SK-N-SH treated with all-trans-retinoic acid at 6 μM for 48 hours (cell line): ENCODE measurements around the gene TTLL7.
A peak's percentile ranks its signal among the peaks of the same experiment; 100 is the strongest.

Source experiments
- ATAC-seq: fragments of 200-7000 bp; cut with Tn5 transposase; 3 replicates; pipeline ENCODE4 v1.9.1; 2020; ENCODE audit warnings: mild to moderate bottlenecking, moderate library complexity
- ARNTL ChIP-seq: fragments of 450-650 bp; formaldehyde crosslinking; IDR thresholded peaks from 2 replicates; pipeline ENCODE4 v1.5.0; 2020; ENCODE audit warnings: low read depth, mild to moderate bottlenecking, moderate library complexity, borderline replicate concordance
- BACH2 ChIP-seq: fragments of 250-450 bp; sonication (Bioruptor Pico); IDR thresholded peaks from 2 replicates; pipeline ENCODE4 v1.9.0; 2021; ENCODE audit warnings: mild to moderate bottlenecking, borderline replicate concordance
- CSDC2 ChIP-seq: fragments of 250-450 bp; sonication (Bioruptor Pico); IDR thresholded peaks from 2 replicates; pipeline ENCODE4 v1.5.0; 2020; ENCODE audit warnings: mild to moderate bottlenecking, moderate library complexity
- CSRNP3 ChIP-seq: fragments of 250-450 bp; sonication (Bioruptor Pico); IDR thresholded peaks from 2 replicates; pipeline ENCODE4 v1.5.1; 2021; ENCODE audit warnings: mild to moderate bottlenecking, moderate library complexity
- ESRRG ChIP-seq: fragments of 250-450 bp; sonication (Bioruptor Pico); IDR thresholded peaks from 2 replicates; pipeline ENCODE4 v1.6.1; 2021; ENCODE audit warnings: mild to moderate bottlenecking
- GLIS3 ChIP-seq: fragments of 250-450 bp; sonication (Bioruptor Pico); IDR thresholded peaks from 2 replicates; pipeline ENCODE4 v1.5.0; 2020; ENCODE audit warnings: mild to moderate bottlenecking, moderate library complexity
- ISL1 ChIP-seq: fragments of 250-450 bp; sonication (Bioruptor Pico); IDR thresholded peaks from 2 replicates; pipeline ENCODE4 v2.1.2; 2022; ENCODE audit warnings: mild to moderate bottlenecking, moderate library complexity
- OSR1 ChIP-seq: fragments of 250-450 bp; sonication (Bioruptor Pico); IDR thresholded peaks from 2 replicates; pipeline ENCODE4 v1.8.0; 2022; ENCODE audit warnings: moderate library complexity, mild to moderate bottlenecking, inconsistent platforms
- PPARA ChIP-seq: fragments of 250-450 bp; sonication (Bioruptor Pico); IDR thresholded peaks from 2 replicates; pipeline ENCODE4 v1.5.0; 2020; ENCODE audit warnings: mild to moderate bottlenecking, borderline replicate concordance
- SNAI2 ChIP-seq: fragments of 250-450 bp; sonication (Bioruptor Pico); IDR thresholded peaks from 2 replicates; pipeline ENCODE4 v1.5.0; 2020; ENCODE audit warnings: mild to moderate bottlenecking, moderate library complexity
- TCF4 ChIP-seq: fragments of 250-450 bp; sonication (Bioruptor Pico); IDR thresholded peaks from 2 replicates; pipeline ENCODE4 v1.8.0; 2021; ENCODE audit warnings: mild to moderate bottlenecking, moderate library complexity, borderline replicate concordance
- TOX ChIP-seq: fragments of 250-450 bp; sonication (Bioruptor Pico); IDR thresholded peaks from 2 replicates; pipeline ENCODE4 v1.8.0; 2021; ENCODE audit warnings: mild to moderate bottlenecking, moderate library complexity, borderline replicate concordance
- ZC3H10 ChIP-seq: fragments of 250-450 bp; sonication (Bioruptor Pico); IDR thresholded peaks from 2 replicates; pipeline ENCODE4 v1.5.1; 2021; ENCODE audit warnings: mild to moderate bottlenecking, moderate library complexity
- ZFP3 ChIP-seq: fragments of 250-450 bp; sonication (Bioruptor Pico); IDR thresholded peaks from 2 replicates; pipeline ENCODE4 v1.5.0; 2020; ENCODE audit warnings: mild to moderate bottlenecking, moderate library complexity
- ZFP30 ChIP-seq: fragments of 450-650 bp; formaldehyde crosslinking; IDR thresholded peaks from 2 replicates; pipeline ENCODE4 v1.5.0; 2022; ENCODE audit warnings: mild to moderate bottlenecking, moderate library complexity
- ZNF565 ChIP-seq: fragments of 450-650 bp; formaldehyde crosslinking; conservative IDR thresholded peaks from 2 replicates; pipeline ENCODE4 v1.5.0; 2020; ENCODE audit warnings: low read depth, mild to moderate bottlenecking, moderate library complexity
- ZNF70 ChIP-seq: fragments of 450-650 bp; formaldehyde crosslinking; IDR thresholded peaks from 2 replicates; pipeline ENCODE4 v1.5.0; 2020; ENCODE audit warnings: mild to moderate bottlenecking, moderate library complexity
- ZNF8 ChIP-seq: fragments of 450-650 bp; formaldehyde crosslinking; IDR thresholded peaks from 2 replicates; pipeline ENCODE4 v1.5.0; 2020; ENCODE audit warnings: mild to moderate bottlenecking, moderate library complexity
- TF ChIP-seq, protein P1 (sequence below): fragments of 250-450 bp; sonication (Bioruptor Pico); IDR thresholded peaks from 2 replicates; pipeline ENCODE4 v1.8.0; 2021; ENCODE audit warnings: low read depth, mild to moderate bottlenecking, moderate library complexity, borderline replicate concordance
- TF ChIP-seq, protein P2 (sequence below): fragments of 250-450 bp; sonication (Bioruptor Pico); IDR thresholded peaks from 2 replicates; pipeline ENCODE4 v1.5.0; 2020; ENCODE audit warnings: mild to moderate bottlenecking, moderate library complexity
- TF ChIP-seq, protein P3 (sequence below): fragments of 250-450 bp; sonication (Bioruptor Pico); IDR thresholded peaks from 2 replicates; pipeline ENCODE4 v1.8.0; 2020; ENCODE audit warnings: mild to moderate bottlenecking, moderate library complexity, borderline replicate concordance
- TF ChIP-seq, protein P4 (sequence below): fragments of 250-450 bp; sonication (Bioruptor Pico); IDR thresholded peaks from 2 replicates; pipeline ENCODE4 v1.5.1; 2020; ENCODE audit warnings: low read depth, mild to moderate bottlenecking, moderate library complexity

TTLL7 gene

DNA sequence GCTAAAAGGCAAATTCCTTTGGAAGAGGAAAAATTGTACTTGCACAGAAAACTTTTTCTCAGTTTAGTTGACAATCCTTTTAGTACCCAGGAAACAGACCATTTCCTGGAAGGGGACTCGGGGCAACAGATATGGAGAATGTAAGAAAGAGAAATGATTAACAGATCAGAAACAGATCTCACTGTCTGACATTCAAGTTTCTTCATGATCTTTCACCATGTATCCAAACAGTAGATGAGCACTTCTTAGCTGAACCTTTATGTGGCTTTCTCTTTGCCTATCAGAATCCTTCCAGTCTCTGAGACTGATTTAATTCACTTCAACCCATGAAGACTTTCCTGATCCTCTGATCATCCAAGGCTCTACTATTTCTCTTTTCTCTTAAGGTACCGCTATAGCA, 2.7 kb downstream of the TTLL7 start:
- TF ChIP-seq, protein P1, sequence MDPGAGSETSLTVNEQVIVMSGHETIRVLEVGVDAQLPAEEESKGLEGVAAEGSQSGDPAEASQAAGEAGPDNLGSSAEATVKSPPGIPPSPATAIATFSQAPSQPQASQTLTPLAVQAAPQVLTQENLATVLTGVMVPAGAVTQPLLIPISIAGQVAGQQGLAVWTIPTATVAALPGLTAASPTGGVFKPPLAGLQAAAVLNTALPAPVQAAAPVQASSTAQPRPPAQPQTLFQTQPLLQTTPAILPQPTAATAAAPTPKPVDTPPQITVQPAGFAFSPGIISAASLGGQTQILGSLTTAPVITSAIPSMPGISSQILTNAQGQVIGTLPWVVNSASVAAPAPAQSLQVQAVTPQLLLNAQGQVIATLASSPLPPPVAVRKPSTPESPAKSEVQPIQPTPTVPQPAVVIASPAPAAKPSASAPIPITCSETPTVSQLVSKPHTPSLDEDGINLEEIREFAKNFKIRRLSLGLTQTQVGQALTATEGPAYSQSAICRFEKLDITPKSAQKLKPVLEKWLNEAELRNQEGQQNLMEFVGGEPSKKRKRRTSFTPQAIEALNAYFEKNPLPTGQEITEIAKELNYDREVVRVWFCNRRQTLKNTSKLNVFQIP (CRISPR knock-in tag) = no peak
- TF ChIP-seq TOX (CRISPR knock-in tag) = no peak
- TF ChIP-seq CSDC2 (CRISPR knock-in tag) = no peak
- TF ChIP-seq ZNF8 (CRISPR knock-in tag) = no peak
- TF ChIP-seq SNAI2 (CRISPR knock-in tag) = no peak
- TF ChIP-seq TCF4 (CRISPR knock-in tag) = no peak
- TF ChIP-seq OSR1 = no peak
- no peak for TF ChIP-seq GLIS3
- TF ChIP-seq ZC3H10 (CRISPR knock-in tag) = no peak
- TF ChIP-seq BACH2 (CRISPR knock-in tag) = no peak
- no peak for TF ChIP-seq ESRRG (CRISPR knock-in tag)
- ATAC-seq = peak; percentile 8

GRCh38 chr1:83995649-83996048, 3.3 kb downstream of the TTLL7 start:
- TF ChIP-seq ZNF8 (CRISPR knock-in tag) = no peak
- no peak for TF ChIP-seq ZNF70
- TF ChIP-seq, protein P2, sequence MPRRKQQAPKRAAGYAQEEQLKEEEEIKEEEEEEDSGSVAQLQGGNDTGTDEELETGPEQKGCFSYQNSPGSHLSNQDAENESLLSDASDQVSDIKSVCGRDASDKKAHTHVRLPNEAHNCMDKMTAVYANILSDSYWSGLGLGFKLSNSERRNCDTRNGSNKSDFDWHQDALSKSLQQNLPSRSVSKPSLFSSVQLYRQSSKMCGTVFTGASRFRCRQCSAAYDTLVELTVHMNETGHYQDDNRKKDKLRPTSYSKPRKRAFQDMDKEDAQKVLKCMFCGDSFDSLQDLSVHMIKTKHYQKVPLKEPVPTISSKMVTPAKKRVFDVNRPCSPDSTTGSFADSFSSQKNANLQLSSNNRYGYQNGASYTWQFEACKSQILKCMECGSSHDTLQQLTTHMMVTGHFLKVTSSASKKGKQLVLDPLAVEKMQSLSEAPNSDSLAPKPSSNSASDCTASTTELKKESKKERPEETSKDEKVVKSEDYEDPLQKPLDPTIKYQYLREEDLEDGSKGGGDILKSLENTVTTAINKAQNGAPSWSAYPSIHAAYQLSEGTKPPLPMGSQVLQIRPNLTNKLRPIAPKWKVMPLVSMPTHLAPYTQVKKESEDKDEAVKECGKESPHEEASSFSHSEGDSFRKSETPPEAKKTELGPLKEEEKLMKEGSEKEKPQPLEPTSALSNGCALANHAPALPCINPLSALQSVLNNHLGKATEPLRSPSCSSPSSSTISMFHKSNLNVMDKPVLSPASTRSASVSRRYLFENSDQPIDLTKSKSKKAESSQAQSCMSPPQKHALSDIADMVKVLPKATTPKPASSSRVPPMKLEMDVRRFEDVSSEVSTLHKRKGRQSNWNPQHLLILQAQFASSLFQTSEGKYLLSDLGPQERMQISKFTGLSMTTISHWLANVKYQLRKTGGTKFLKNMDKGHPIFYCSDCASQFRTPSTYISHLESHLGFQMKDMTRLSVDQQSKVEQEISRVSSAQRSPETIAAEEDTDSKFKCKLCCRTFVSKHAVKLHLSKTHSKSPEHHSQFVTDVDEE (CRISPR knock-in tag) = no peak
- TF ChIP-seq GLIS3 = no peak
- TF ChIP-seq ZFP30 (CRISPR knock-in tag) = no peak
- no peak for TF ChIP-seq SNAI2 (CRISPR knock-in tag)
- TF ChIP-seq ARNTL (CRISPR knock-in tag) = no peak
- TF ChIP-seq TOX (CRISPR knock-in tag) = no peak

GRCh38 chr1:83994111-83994510, 4.8 kb downstream of the TTLL7 start:
- TF ChIP-seq ARNTL (CRISPR knock-in tag) = no peak
- TF ChIP-seq, protein P3, sequence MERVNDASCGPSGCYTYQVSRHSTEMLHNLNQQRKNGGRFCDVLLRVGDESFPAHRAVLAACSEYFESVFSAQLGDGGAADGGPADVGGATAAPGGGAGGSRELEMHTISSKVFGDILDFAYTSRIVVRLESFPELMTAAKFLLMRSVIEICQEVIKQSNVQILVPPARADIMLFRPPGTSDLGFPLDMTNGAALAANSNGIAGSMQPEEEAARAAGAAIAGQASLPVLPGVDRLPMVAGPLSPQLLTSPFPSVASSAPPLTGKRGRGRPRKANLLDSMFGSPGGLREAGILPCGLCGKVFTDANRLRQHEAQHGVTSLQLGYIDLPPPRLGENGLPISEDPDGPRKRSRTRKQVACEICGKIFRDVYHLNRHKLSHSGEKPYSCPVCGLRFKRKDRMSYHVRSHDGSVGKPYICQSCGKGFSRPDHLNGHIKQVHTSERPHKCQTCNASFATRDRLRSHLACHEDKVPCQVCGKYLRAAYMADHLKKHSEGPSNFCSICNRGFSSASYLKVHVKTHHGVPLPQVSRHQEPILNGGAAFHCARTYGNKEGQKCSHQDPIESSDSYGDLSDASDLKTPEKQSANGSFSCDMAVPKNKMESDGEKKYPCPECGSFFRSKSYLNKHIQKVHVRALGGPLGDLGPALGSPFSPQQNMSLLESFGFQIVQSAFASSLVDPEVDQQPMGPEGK (CRISPR knock-in tag) = no peak
- TF ChIP-seq, protein P2 (CRISPR knock-in tag) = no peak
- TF ChIP-seq, protein P4, sequence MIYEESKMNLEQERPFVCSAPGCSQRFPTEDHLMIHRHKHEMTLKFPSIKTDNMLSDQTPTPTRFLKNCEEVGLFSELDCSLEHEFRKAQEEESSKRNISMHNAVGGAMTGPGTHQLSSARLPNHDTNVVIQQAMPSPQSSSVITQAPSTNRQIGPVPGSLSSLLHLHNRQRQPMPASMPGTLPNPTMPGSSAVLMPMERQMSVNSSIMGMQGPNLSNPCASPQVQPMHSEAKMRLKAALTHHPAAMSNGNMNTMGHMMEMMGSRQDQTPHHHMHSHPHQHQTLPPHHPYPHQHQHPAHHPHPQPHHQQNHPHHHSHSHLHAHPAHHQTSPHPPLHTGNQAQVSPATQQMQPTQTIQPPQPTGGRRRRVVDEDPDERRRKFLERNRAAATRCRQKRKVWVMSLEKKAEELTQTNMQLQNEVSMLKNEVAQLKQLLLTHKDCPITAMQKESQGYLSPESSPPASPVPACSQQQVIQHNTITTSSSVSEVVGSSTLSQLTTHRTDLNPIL (CRISPR knock-in tag) = no peak
- TF ChIP-seq ZNF565 (CRISPR knock-in tag) = no peak
- TF ChIP-seq, protein P1 (CRISPR knock-in tag) = no peak
- no peak for TF ChIP-seq TOX (CRISPR knock-in tag)
- no peak for TF ChIP-seq PPARA (CRISPR knock-in tag)
- no peak for TF ChIP-seq BACH2 (CRISPR knock-in tag)
- no peak for TF ChIP-seq GLIS3
- TF ChIP-seq TCF4 (CRISPR knock-in tag) = no peak
- no peak for TF ChIP-seq ZFP30 (CRISPR knock-in tag)
- TF ChIP-seq CSRNP3 (CRISPR knock-in tag) = no peak
- no peak for TF ChIP-seq ISL1 (CRISPR knock-in tag)
- no peak for TF ChIP-seq CSDC2 (CRISPR knock-in tag)
- TF ChIP-seq ZFP3 (CRISPR knock-in tag) = no peak
- no peak for TF ChIP-seq OSR1
- ATAC-seq = no peak

More at GRCh38 chr1:83995649-83996048, 3.3 kb downstream of the TTLL7 start:
- no peak for ATAC-seq
